ENCODE data around the gene KCNQ5.

KCNQ5 gene

GRCh38 chr6:72675396-72675795 is 53.5 kb downstream of the KCNQ5 start:
- no peak for TF ChIP-seq POLR2A (IDR thresholded peaks at IDR 0.05; ENCODE audit: low read depth, low read length)
- DNase-seq (ENCODE audit: insufficient read length, low spot score) (no peak), FAIRE-seq (no peak)

- DNase-seq (ENCODE audit: insufficient read length, low spot score) (no peak), FAIRE-seq (no peak)
- no peak for TF ChIP-seq POLR2A (IDR thresholded peaks at IDR 0.05; ENCODE audit: low read depth, low read length)
Measured at GRCh38 chr6:72676995-72677394, 55.1 kb downstream of the KCNQ5 start.

GRCh38 chr6:72677740-72678139 is 55.9 kb downstream of the KCNQ5 start:
- DNase-seq (ENCODE audit: insufficient read length, low spot score), result no peak
- no peak for FAIRE-seq
- TF ChIP-seq POLR2A (IDR thresholded peaks at IDR 0.05; ENCODE audit: low read depth, low read length), result no peak

GRCh38 chr6:72683797-72684196 is 61.9 kb downstream of the KCNQ5 start:
- FAIRE-seq (no peak), DNase-seq (ENCODE audit: insufficient read length, low spot score) (no peak)
- TF ChIP-seq POLR2A (IDR thresholded peaks at IDR 0.05; ENCODE audit: low read depth, low read length), result no peak

GRCh38 chr6:72689107-72689954 is 67.5 kb downstream of the KCNQ5 start:
- FAIRE-seq (no peak), DNase-seq (ENCODE audit: insufficient read length, low spot score) (no peak)
- no peak for TF ChIP-seq POLR2A (IDR thresholded peaks at IDR 0.05; ENCODE audit: low read depth, low read length)

- TF ChIP-seq POLR2A (IDR thresholded peaks at IDR 0.05; ENCODE audit: low read depth, low read length), result no peak
- FAIRE-seq (no peak), DNase-seq (ENCODE audit: insufficient read length, low spot score) (no peak)
Measured at GRCh38 chr6:72691249-72691648, 69.4 kb downstream of the KCNQ5 start.

GRCh38 chr6:72696055-72696454 is 74.2 kb downstream of the KCNQ5 start:
- DNase-seq (ENCODE audit: insufficient read length, low spot score) (no peak), FAIRE-seq (no peak)
- no peak for TF ChIP-seq POLR2A (IDR thresholded peaks at IDR 0.05; ENCODE audit: low read depth, low read length)

GRCh38 chr6:72699159-72699558 is 77.3 kb downstream of the KCNQ5 start:
- no peak for DNase-seq (ENCODE audit: insufficient read length, low spot score)
- no peak for FAIRE-seq

GRCh38 chr6:72702421-72702820 is 80.6 kb downstream of the KCNQ5 start:
- DNase-seq (ENCODE audit: insufficient read length, low spot score), result no peak
- TF ChIP-seq POLR2A (IDR thresholded peaks at IDR 0.05; ENCODE audit: low read depth, low read length), result no peak
- FAIRE-seq, result peak; percentile 86

More at GRCh38 chr6:72699159-72699558, 77.3 kb downstream of the KCNQ5 start:
- no peak for TF ChIP-seq POLR2A (IDR thresholded peaks at IDR 0.05; ENCODE audit: low read depth, low read length)

- TF ChIP-seq POLR2A (IDR thresholded peaks at IDR 0.05; ENCODE audit: low read depth, low read length), result no peak
- DNase-seq (ENCODE audit: insufficient read length, low spot score) (no peak), FAIRE-seq (no peak)
Measured at GRCh38 chr6:72703093-72703492, 81.2 kb downstream of the KCNQ5 start.

- TF ChIP-seq POLR2A (IDR thresholded peaks at IDR 0.05; ENCODE audit: low read depth, low read length), result no peak
- DNase-seq (ENCODE audit: insufficient read length, low spot score) (no peak), FAIRE-seq (peak; percentile 20)
Measured at GRCh38 chr6:72704979-72705378, 83.1 kb downstream of the KCNQ5 start.

GRCh38 chr6:72709431-72709830 is 87.6 kb downstream of the KCNQ5 start:
- DNase-seq (ENCODE audit: insufficient read length, low spot score) (no peak), FAIRE-seq (no peak)
- TF ChIP-seq POLR2A (IDR thresholded peaks at IDR 0.05; ENCODE audit: low read depth, low read length), result no peak

GRCh38 chr6:72711731-72712130 is 89.9 kb downstream of the KCNQ5 start:
- TF ChIP-seq POLR2A (IDR thresholded peaks at IDR 0.05; ENCODE audit: low read depth, low read length), result no peak
- no peak for DNase-seq (ENCODE audit: insufficient read length, low spot score)
- peak; percentile 11 for FAIRE-seq

GRCh38 chr6:72712910-72713309 is 91.0 kb downstream of the KCNQ5 start:
- DNase-seq (ENCODE audit: insufficient read length, low spot score) (no peak), FAIRE-seq (peak; percentile 75)
- TF ChIP-seq POLR2A (IDR thresholded peaks at IDR 0.05; ENCODE audit: low read depth, low read length), result no peak

GRCh38 chr6:72715119-72715518 is 93.3 kb downstream of the KCNQ5 start:
- DNase-seq (ENCODE audit: insufficient read length, low spot score) (no peak), FAIRE-seq (peak; percentile 23)
- no peak for TF ChIP-seq POLR2A (IDR thresholded peaks at IDR 0.05; ENCODE audit: low read depth, low read length)

All from H54 (cell line).